ENCODE data around the gene RASGRP2.

The RASGRP2 gene

DNA sequence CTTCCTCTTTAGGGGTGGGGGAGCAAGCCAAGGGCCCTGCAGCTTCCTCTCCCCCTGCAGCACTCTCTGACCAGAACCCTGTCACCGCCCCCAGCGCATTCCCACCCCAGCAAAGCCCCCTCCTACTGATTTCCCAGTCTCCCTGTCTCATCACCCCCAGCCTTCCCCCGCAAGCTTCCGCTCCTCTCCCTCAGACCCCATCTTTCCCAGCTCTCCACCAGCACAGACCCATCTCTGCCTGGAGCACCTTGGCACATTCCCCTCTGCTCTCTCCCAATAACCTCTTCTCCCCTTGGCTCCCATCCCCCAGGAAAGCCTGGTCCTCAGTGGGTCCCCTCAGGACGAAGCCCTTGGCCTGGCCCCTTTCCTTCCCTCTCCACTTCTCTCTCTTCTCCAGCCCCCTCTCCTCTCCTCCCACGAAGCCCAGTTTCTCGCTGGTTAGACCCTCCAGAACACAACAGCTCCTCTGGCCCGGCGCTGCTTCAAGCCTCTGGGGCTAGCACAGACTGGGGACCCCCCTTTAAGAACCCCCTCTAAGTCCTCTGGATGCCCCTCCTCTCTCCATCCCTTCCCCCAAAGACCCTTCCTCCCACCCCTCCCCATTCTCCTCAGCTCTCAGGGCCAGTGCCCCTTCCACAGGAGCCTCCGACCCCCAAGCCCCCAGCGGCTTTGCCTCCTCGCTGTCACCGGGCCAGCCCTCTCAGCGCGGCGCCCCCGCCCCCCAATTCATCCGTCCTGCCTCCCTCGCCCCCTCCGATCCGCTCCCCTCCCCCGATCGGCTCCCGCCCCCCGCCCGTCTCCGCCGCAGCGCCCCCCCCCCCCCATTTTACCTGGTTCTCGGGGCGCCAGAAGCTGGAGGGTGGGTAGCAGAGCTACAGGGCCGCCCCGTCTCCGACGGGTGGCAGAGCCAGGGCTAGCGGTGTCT, 21.5 kb downstream of the RASGRP2 start:
- DNase-seq (ENCODE audit: low read depth): no peak
- TF ChIP-seq, protein P1, sequence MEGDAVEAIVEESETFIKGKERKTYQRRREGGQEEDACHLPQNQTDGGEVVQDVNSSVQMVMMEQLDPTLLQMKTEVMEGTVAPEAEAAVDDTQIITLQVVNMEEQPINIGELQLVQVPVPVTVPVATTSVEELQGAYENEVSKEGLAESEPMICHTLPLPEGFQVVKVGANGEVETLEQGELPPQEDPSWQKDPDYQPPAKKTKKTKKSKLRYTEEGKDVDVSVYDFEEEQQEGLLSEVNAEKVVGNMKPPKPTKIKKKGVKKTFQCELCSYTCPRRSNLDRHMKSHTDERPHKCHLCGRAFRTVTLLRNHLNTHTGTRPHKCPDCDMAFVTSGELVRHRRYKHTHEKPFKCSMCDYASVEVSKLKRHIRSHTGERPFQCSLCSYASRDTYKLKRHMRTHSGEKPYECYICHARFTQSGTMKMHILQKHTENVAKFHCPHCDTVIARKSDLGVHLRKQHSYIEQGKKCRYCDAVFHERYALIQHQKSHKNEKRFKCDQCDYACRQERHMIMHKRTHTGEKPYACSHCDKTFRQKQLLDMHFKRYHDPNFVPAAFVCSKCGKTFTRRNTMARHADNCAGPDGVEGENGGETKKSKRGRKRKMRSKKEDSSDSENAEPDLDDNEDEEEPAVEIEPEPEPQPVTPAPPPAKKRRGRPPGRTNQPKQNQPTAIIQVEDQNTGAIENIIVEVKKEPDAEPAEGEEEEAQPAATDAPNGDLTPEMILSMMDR (IDR thresholded peaks at IDR 0.05; ENCODE audit: low read depth, low read length, missing control alignments): no peak
- no peak overlapping the region for H3K4me3 ChIP-seq (ENCODE audit: low read depth, low read length)

DNA sequence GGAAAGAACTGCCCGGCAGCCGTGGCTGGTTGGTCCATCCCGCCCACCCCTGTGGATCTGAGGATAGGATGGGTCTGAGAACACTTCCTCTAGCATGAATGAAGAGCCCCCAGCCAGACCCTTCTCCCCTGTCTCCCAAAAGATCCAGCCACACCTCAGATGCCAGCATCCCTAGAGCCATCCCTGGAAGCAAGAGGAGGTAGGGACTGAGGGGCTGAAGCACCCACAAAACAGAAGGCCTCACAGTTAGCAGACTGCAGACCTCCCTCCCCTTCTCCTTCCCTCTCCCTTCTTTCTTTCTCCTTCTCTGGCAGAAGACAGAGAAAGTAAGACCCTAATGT, 22.6 kb downstream of the RASGRP2 start:
- no peak overlapping the region for H3K4me3 ChIP-seq (ENCODE audit: low read depth, low read length)
- no peak for DNase-seq (ENCODE audit: low read depth)
- TF ChIP-seq, protein P1 (IDR thresholded peaks at IDR 0.05; ENCODE audit: low read depth, low read length, missing control alignments): no peak

DNA sequence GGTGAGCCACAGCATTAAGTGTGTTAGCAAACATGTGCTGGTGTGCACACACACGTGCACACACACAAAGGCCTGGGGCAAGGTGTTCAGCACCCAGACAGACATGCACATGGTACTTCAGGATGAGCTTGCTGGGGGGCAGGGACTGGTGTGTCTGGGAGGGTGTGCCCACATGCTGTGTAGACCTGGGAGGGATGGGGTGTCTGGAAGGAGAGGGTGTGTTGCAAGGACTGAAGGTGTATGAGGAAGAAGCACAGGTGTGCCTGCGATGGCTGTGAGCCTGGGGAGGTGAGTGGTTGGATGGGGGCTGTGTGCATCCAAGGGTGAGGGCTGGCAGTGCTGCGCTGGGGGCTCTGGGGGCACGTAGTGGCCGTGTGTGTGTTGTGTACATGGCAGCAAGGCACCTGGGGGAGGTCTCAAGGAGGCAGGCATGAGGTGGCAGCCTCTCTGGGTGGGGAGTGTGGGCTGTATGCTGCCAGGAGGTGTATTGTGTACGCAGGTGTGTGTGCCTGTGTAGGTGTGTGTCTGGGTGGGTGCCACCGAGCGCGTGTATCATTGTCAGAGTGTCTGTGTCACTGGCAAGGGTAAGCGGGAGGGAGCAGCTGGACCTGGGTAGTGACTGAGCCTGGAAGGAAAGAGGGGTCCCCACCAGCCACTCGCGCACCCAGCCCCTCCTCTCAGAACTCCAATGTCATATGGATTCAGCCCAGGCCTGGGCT, 23.1 kb downstream of the RASGRP2 start:
- H3K4me3 ChIP-seq (ENCODE audit: low read depth, low read length): no peak overlapping the region
- TF ChIP-seq, protein P1 (IDR thresholded peaks at IDR 0.05; ENCODE audit: low read depth, low read length, missing control alignments): no peak
- no peak for DNase-seq (ENCODE audit: low read depth)

DNA sequence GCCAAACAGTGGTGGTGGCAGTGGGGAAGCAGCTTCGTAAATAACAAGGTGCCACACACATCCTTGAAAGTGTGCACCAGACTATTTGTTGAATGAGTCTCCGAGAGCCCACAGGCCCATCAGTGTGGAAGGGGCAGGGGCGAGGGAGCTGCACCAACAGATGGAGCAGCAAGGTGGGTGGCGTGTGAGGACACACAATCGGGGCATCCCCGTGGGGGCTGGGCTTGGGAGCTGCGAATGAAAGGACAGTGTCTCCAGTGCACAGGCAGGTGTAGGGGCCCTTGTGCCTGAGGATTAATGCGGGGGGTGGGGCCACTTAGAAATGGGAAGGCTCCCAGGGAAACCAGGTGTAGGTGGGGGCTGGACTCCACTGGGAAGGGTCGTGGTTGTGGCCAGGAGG, 23.8 kb downstream of the RASGRP2 start:
- no peak overlapping the region for H3K4me3 ChIP-seq (ENCODE audit: low read depth, low read length)
- TF ChIP-seq, protein P1 (IDR thresholded peaks at IDR 0.05; ENCODE audit: low read depth, low read length, missing control alignments): no peak
- DNase-seq (ENCODE audit: low read depth): no peak

DNA sequence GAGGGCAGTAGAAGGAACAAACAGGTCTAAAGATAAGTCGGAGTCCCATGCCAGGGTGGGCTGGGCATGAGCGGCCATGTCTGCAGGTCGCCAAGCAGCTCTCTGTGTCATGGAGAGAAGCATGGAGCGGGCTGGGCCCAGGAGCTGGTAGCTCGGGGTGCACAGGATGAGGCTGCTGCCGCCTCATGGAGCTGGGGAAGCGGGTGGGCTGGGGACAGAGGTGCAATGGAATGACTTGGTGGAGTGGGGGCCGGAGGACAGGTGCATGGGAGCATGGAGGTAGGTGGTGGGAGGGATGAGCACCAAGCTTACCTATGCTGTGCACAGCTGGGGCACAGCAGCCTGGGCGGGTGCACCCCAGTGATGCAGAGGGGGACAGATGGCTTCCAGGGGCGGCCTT, 24.5 kb downstream of the RASGRP2 start:
- H3K4me3 ChIP-seq (ENCODE audit: low read depth, low read length): no peak overlapping the region
- no peak for DNase-seq (ENCODE audit: low read depth)
- TF ChIP-seq, protein P1 (IDR thresholded peaks at IDR 0.05; ENCODE audit: low read depth, low read length, missing control alignments): no peak

DNA sequence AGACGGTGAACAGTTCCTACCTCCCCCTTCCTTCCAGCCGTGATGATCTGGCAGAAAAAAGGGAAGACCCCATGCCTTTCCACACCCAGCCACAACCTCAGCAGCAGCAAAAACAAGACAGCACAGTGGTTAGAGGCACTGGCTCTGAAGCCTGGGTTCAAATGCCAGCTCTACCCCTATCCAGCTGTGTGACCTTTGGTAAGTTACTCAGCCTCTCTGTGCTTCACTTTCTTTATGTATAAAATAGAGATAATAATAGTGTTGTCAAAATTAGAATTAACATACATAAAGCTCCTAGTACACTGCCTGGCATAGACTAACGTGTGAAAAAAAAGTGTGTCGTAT, 25.2 kb downstream of the RASGRP2 start:
- TF ChIP-seq, protein P1 (IDR thresholded peaks at IDR 0.05; ENCODE audit: low read depth, low read length, missing control alignments): no peak
- no peak for DNase-seq (ENCODE audit: low read depth)
- no peak overlapping the region for H3K4me3 ChIP-seq (ENCODE audit: low read depth, low read length)
